GM12875 (cell line): ENCODE data around the gene MPC1.
"Not testable (repeated sequence)": the region's sequence is repeated elsewhere in the genome, so short reads cannot be mapped to it uniquely, and the experiment has no call there.

Source experiments
- H3K4me3 ChIP-seq: one replicate; pipeline ENCODE4 v1.5.1; 2011; ENCODE audit warnings: low read depth, low read length, control low read depth
- TF ChIP-seq, protein P1 (sequence below): IDR thresholded peaks from 2 replicates; pipeline ENCODE4 v1.5.1; 2011; ENCODE audit warnings: low read depth, mild to moderate bottlenecking, control low read depth, inconsistent platforms, low read length, moderate library complexity, borderline replicate concordance; ENCODE audit not compliant: insufficient read depth

MPC1 gene

DNA sequence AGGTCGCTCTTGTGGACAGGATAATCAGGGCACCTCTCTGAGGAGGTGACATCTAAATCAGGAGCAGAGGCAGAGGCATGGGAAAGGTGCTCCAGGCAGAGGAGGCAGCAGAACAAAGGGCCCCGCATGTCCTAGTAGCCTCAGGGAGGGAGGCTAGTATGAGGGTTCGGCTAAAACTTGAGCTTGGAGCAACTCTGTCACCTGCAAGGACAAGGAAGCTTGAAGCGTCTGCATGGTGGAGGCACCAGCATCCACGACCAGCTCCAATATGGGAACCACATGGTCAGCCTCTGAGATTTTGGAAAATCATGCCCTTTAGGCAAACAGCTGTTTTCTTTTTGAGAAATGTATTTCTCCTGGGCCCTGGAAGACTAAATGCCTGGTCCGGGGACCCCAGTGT is 13.0 kb upstream of the MPC1 start:
- TF ChIP-seq, protein P1, sequence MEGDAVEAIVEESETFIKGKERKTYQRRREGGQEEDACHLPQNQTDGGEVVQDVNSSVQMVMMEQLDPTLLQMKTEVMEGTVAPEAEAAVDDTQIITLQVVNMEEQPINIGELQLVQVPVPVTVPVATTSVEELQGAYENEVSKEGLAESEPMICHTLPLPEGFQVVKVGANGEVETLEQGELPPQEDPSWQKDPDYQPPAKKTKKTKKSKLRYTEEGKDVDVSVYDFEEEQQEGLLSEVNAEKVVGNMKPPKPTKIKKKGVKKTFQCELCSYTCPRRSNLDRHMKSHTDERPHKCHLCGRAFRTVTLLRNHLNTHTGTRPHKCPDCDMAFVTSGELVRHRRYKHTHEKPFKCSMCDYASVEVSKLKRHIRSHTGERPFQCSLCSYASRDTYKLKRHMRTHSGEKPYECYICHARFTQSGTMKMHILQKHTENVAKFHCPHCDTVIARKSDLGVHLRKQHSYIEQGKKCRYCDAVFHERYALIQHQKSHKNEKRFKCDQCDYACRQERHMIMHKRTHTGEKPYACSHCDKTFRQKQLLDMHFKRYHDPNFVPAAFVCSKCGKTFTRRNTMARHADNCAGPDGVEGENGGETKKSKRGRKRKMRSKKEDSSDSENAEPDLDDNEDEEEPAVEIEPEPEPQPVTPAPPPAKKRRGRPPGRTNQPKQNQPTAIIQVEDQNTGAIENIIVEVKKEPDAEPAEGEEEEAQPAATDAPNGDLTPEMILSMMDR: no peak
- no peak overlapping the region for H3K4me3 ChIP-seq

DNA sequence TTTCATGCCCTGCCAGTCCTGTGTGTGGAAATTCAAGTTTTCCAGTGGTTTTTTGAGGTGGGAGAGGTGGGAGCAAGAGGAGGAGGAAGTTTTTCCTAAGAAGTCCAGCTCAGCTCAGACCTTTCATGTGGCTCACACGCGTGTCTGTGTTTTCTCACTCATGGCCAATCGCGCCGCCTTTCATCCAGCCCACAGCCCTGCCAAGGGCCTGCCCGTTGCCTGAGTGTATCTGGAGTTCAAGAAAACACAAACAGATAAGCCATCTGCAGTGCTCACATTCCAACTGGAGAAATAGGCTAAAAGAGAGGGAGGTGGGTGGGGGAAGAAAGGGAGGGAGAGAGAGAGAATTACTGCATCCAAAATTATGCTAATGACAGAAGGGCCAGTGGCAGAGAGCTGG is 12.6 kb upstream of the MPC1 start:
- no peak overlapping the region for H3K4me3 ChIP-seq
- TF ChIP-seq, protein P1: no peak

DNA sequence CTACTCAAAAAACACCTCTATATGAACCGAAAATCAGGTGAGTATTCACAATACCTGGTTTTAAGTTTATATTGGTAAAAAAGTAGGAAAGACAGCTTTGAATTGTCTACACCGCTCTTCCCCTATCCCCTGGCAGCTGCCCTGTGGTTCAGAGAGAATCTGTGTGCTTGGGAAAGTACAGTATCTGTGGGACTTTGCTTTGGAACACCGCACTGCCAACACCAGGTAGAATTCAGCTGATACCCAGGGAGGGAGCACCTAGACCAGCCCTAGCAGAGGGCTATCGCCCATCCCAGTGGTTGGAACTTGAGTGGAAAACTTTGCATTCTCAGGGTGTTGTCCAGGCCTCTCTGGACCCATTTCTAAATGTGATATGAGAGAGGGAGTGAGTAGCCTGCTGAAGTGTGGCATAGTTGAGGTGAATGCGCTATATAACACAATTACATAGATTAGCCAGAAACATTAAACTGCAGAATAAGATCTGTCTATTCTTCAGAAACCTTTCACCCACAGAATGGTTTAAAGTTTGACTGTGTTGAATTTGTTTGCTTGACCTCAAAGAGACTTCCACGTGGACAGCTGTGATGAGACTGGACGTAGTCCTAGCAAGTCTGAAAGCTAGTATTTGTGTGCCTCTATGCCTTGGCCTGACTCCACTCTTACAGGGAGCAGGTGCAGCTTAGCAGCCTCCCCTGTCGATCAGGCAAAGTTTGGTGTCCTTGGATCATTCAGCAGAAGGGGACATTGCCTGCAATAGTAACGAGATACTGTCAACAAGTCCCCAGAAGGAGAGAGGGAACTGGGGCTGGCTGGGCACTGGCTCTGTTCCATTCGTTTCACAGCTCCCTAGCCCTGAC is 11.5 kb upstream of the MPC1 start:
- TF ChIP-seq, protein P1: no peak
- H3K4me3 ChIP-seq: no peak overlapping the region

DNA sequence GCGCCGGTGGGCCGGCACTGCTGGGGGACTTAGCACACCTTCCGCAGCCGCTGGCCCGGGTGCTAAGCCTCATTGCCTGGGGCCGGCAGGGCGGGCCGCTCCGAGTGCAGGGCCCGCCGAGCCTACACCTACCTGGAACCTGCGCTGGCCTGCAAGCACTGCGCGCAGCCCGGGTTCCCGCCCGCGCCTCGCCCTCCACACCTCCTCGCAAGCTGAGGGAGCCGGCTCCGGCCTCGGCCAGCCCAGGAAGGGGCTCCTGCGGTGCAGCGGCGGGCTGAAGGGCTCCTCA is 10.7 kb upstream of the MPC1 start:
- H3K4me3 ChIP-seq: no peak overlapping the region
- TF ChIP-seq, protein P1: no peak

DNA sequence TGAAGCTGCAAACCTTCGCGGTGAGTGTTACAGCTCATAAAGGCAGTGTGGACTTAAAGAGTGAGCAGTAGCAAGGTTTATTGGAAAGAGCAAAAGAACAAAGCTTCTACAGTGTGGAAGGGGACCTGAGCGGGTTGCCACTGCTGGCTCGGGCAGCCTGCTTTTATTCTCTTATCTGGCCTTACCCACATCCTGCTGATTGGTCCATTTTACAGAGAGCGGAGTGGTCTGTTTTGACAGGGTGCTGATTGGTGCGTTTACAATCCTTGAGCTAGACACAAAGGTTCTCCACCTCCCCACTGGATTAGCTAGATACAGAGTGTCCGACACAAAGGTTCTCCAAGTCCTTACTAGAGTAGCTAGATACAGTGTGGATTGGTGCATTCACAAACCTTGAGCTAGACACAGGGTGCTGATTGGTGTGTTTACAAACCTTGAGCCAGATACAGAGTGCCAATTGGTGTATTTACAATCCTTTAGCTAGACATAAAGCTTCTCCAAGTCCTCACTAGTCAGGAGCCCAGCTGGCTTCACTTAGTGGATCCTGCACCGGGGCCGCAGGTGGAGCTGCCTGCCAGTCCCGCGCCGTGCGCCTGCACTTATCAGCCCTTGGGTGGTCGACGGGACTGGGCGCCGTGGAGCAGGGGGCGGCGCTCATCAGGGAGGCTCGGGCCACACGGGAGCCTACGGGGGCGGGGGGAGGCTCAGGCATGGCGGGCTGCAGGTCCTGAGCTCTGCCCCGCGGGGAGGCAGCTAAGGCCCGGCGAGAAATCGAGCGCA is 10.2 kb upstream of the MPC1 start:
- not testable (repeated sequence) for H3K4me3 ChIP-seq

DNA sequence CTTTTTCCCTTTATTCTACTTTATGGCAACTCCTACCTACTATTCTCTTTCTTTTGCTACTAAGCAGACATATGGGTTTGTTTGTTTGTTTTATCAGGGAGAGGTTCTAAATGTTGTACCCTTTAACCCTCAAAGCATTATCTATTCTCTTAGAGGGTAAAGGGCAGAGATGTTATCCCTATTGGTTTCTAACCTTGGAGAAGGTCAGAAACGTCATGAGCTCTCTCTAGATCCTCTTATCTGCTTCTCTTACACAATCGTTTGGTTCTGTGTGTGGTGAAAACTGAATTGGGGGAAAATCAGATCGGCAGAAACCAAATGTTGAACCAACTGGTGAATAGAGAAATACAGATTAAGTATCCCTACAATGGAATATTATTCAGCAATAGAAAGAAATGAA is 6.4 kb upstream of the MPC1 start:
- TF ChIP-seq, protein P1: no peak
- no peak overlapping the region for H3K4me3 ChIP-seq

DNA sequence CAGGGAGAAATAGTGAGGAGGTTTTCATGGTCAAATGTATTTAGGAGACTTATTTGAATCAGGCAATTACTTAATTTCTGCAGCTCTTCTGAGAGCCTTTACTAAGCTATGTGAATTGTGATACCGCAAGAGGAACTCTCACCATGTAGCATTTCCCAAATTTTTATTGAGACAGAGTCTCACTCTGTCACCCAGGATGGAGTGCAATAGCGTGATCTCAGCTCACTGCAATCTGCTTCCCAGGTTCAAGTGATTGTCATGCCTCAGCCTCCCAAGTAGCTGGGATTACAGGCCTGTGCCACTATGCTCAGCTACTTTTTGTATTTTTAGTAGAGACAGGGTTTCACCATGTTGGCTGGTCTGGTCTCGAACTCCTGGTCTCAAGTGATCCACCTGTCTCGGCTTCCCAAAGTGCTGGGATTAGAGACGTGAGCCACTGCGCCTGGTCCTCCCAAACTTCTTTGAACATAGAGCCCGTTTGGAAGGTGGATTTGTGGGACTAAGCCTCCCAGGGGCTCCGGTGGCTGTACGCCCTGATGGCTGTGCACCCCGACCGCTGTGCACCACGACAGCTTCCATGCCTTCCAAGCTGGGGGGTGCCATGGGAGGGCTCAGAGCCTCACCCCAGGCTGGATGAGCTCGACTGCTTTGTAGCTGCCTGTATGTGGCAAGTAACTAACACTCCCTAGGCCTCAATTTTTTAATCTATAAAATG is 5.7 kb upstream of the MPC1 start:
- no peak overlapping the region for H3K4me3 ChIP-seq
- TF ChIP-seq, protein P1: no peak
